SK-N-SH (cell line): ENCODE results near the gene CTNNA3. TPM values are rescaled to one million over a fixed set of nuclear protein-coding genes. Genes with fewer than 3 reads are reported as not detected.

Experiments
- CTCF ChIA-PET: fragments of 300-600, 350-600 bp; formaldehyde crosslinking; extraction: SDS; loops from one replicate; lab custom pipeline; 2021; lab: Yijun Ruan, JAX
- POLR2A ChIA-PET: fragments of 350-600 bp; sonication (Branson Sonifier 250); formaldehyde crosslinking; extraction: SDS; loops from one replicate; lab custom pipeline; 2020; ENCODE audit warnings: antibody characterized with exemption, inconsistent platforms; lab: Yijun Ruan, JAX
- DNase-seq: peaks from one replicate; pipeline ENCODE4 v3.0.0; 2012
- H2AFZ ChIP-seq: fragments of 200-600 bp; sonication (generic); 2 replicates; pipeline ENCODE4 v1.8.1; 2016; ENCODE audit warnings: antibody characterized with exemption, mild to moderate bottlenecking, low read depth
- H3F3A ChIP-seq: fragments of 200-600 bp; sonication (generic); replicated peaks from 2 replicates; pipeline ENCODE3; 2016; ENCODE audit warnings: antibody characterized with exemption, mild to moderate bottlenecking; ENCODE audit not compliant: insufficient read depth
- H3K27ac ChIP-seq, 2 experiments: fragments of 200-500 bp in 1 of 2; fragments of 200-600 bp in 1 of 2; sonication (Bioruptor generic) in 1 of 2; sonication (generic), shearing (Covaris generic) in 1 of 2; 2 replicates each; pipeline versions ENCODE4 v1.5.1 to v1.6.1; 2014 to 2016; ENCODE audit warnings: low read depth in 2 of 2, inconsistent platforms in 1 of 2, low read length in 1 of 2, mild to moderate bottlenecking in 1 of 2, mixed read lengths in 1 of 2
- H3K27me3 ChIP-seq: fragments of 200-600 bp; sonication (generic), shearing (Covaris generic); 2 replicates; pipeline ENCODE4 v1.6.1; 2016; ENCODE audit warnings: mixed run types; ENCODE audit not compliant: insufficient read depth
- H3K36me3 ChIP-seq, 2 experiments: fragments of 200-500 bp in 1 of 2; fragments of 200-600 bp in 1 of 2; sonication (Bioruptor generic) in 1 of 2; sonication (generic) in 1 of 2; replicated peaks in 1 of 2; 2 replicates each; pipeline versions ENCODE3 to v1.5.1; 2014 to 2016; ENCODE audit warnings: low read length in 1 of 2, mild to moderate bottlenecking in 1 of 2; ENCODE audit not compliant: insufficient read depth in 2 of 2, control insufficient read depth in 1 of 2
- H3K4me1 ChIP-seq, 2 experiments: fragments of 200-500 bp in 1 of 2; fragments of 200-600 bp in 1 of 2; sonication (Bioruptor generic) in 1 of 2; sonication (generic), shearing (Covaris generic) in 1 of 2; 2 replicates each; pipeline versions ENCODE4 v1.5.1 to v1.6.1; 2014 to 2016; ENCODE audit warnings: low read depth in 1 of 2, low read length in 1 of 2, mixed run types in 1 of 2; ENCODE audit not compliant: insufficient read depth in 2 of 2, control insufficient read depth in 1 of 2
- H3K4me2 ChIP-seq: fragments of 200-600 bp; sonication (generic), shearing (Covaris generic); 2 replicates; pipeline ENCODE4 v1.6.1; 2017; ENCODE audit warnings: mixed run types
- H3K4me3 ChIP-seq, 2 experiments: fragments of 200-500 bp in 1 of 2; fragments of 200-600 bp in 1 of 2; sonication (Bioruptor generic) in 1 of 2; sonication (generic), shearing (Covaris generic) in 1 of 2; 2 replicates each; pipeline versions ENCODE4 v1.5.1 to v1.8.1; 2014 to 2016; ENCODE audit warnings: low read depth in 2 of 2, inconsistent platforms in 1 of 2, low read length in 1 of 2, mild to moderate bottlenecking in 1 of 2, mixed read lengths in 1 of 2, moderate library complexity in 1 of 2
- H3K79me2 ChIP-seq: fragments of 200-600 bp; sonication (generic); 2 replicates; pipeline ENCODE4 v1.8.1; 2017; ENCODE audit warnings: mild to moderate bottlenecking; ENCODE audit not compliant: insufficient read depth
- H3K9ac ChIP-seq: fragments of 200-600 bp; sonication (generic); 2 replicates; pipeline ENCODE4 v1.6.1; 2017; ENCODE audit warnings: mixed run types
- H3K9me2 ChIP-seq: fragments of 200-600 bp; sonication (generic); 2 replicates; pipeline ENCODE4 v1.6.1; 2017; ENCODE audit warnings: mixed run types
- H3K9me3 ChIP-seq: fragments of 200-600 bp; sonication (generic); 2 replicates; pipeline ENCODE4 v1.6.1; 2017; ENCODE audit warnings: mixed run types, mild to moderate bottlenecking, moderate library complexity
- H4K20me1 ChIP-seq: fragments of 200-600 bp; sonication (generic); 2 replicates; pipeline ENCODE4 v1.6.1; 2017; ENCODE audit warnings: mild to moderate bottlenecking, mixed run types; ENCODE audit not compliant: insufficient read depth
- CHD2 ChIP-seq: fragments of 150-350 bp; IDR thresholded peaks from 2 replicates; pipeline ENCODE4 v1.6.1; 2018; ENCODE audit warnings: low read length; ENCODE audit not compliant: partially characterized antibody
- CTCF ChIP-seq: fragments of 200-600 bp; sonication (generic); IDR thresholded peaks from 2 replicates; pipeline ENCODE4 v1.6.1; 2017; ENCODE audit warnings: antibody characterized with exemption, mild to moderate bottlenecking, moderate library complexity
- ELF1 ChIP-seq: IDR thresholded peaks from 2 replicates; pipeline ENCODE4 v1.4.0; 2012
- EP300 ChIP-seq, 2 experiments: IDR thresholded peaks; 2 replicates each; pipeline versions ENCODE4 v1.4.0 to v1.6.1; 2012; ENCODE audit warnings: borderline replicate concordance in 1 of 2, low read depth in 1 of 2, low read length in 1 of 2
- FOSL2 ChIP-seq: IDR thresholded peaks from 2 replicates; pipeline ENCODE4 v1.4.0; 2012; ENCODE audit warnings: low read depth, mild to moderate bottlenecking, moderate library complexity, borderline replicate concordance
- FOXJ3 ChIP-seq: sonication (generic); formaldehyde crosslinking; IDR thresholded peaks from 2 replicates; pipeline ENCODE4 v1.5.1; 2020; ENCODE audit warnings: mild to moderate bottlenecking, missing genetic modification reagents
- FOXM1 ChIP-seq: IDR thresholded peaks from 2 replicates; pipeline ENCODE4 v1.4.0; 2012; ENCODE audit warnings: low read depth, mild to moderate bottlenecking
- GATA2 ChIP-seq: sonication (generic); formaldehyde crosslinking; IDR thresholded peaks from 2 replicates; pipeline ENCODE4 v1.5.0; 2020; ENCODE audit warnings: mild to moderate bottlenecking, missing genetic modification reagents
- JUND ChIP-seq: IDR thresholded peaks from 2 replicates; pipeline ENCODE4 v1.4.0; 2012
- MAX ChIP-seq: IDR thresholded peaks from 2 replicates; pipeline ENCODE4 v1.4.0; 2012; ENCODE audit warnings: low read depth
- MXI1 ChIP-seq: IDR thresholded peaks from 2 replicates; pipeline ENCODE4 v1.6.1; 2012; ENCODE audit warnings: mild to moderate bottlenecking, low read depth, low read length, improper control_type of control experiment
- NFIC ChIP-seq: IDR thresholded peaks from 2 replicates; pipeline ENCODE4 v1.4.0; 2012; ENCODE audit warnings: borderline replicate concordance
- POLR2AphosphoS5 ChIP-seq: IDR thresholded peaks from 2 replicates; pipeline ENCODE4 v1.6.1; 2012; ENCODE audit warnings: low read depth, low read length
- RAD21 ChIP-seq: IDR thresholded peaks from 2 replicates; pipeline ENCODE4 v1.6.1; 2012; ENCODE audit warnings: mild to moderate bottlenecking, low read length
- RFX5 ChIP-seq: IDR thresholded peaks from 2 replicates; pipeline ENCODE4 v1.6.1; 2012; ENCODE audit warnings: mild to moderate bottlenecking, improper control_type of control experiment, low read length
- SIN3A ChIP-seq: IDR thresholded peaks from 2 replicates; pipeline ENCODE4 v1.6.1; 2012; ENCODE audit warnings: low read depth, mild to moderate bottlenecking, low read length, moderate library complexity, borderline replicate concordance
- SMC3 ChIP-seq: IDR thresholded peaks from 2 replicates; pipeline ENCODE4 v1.6.1; 2012; ENCODE audit warnings: low read depth, low read length, improper control_type of control experiment
- TAF1 ChIP-seq: IDR thresholded peaks from 2 replicates; pipeline ENCODE4 v1.6.1; 2012; ENCODE audit warnings: low read depth, mild to moderate bottlenecking, low read length, moderate library complexity, borderline replicate concordance
- TEAD4 ChIP-seq: IDR thresholded peaks from 2 replicates; pipeline ENCODE4 v1.4.0; 2012; ENCODE audit warnings: mild to moderate bottlenecking, borderline replicate concordance; ENCODE audit not compliant: insufficient read depth
- WGBS: methylation state at CpG from one replicate; pipeline ENCODE4 v1.1.6; 2017; ENCODE audit warnings: low lambda C conversion rate; 5-methylcytosine and 5-hydroxymethylcytosine counted together
- polyA plus RNA-seq, 3 experiments: library from polyadenylated mRNA; depleted of rRNA; stranded (reverse); fragments of >200 nt; gene quantifications; 2 replicates each; pipeline ENCODE4 v1.2.3, GENCODE V29; 2012
- TF ChIP-seq, protein P1 (sequence below): IDR thresholded peaks from 2 replicates; pipeline ENCODE4 v1.6.1; 2012; ENCODE audit warnings: mild to moderate bottlenecking, low read depth, low read length, moderate library complexity
- TF ChIP-seq, protein P2 (sequence below): IDR thresholded peaks from 2 replicates; pipeline ENCODE4 v1.4.0; 2012; ENCODE audit warnings: low read depth, borderline replicate concordance

The CTNNA3 gene
- polyA plus RNA-seq, 1 of the 3 experiments (the other 2 are of a cell fraction) = not detected

- Histone ChIP-seq H4K20me1 (no peaks in the 10 kb centered on the region), H2AFZ (no peak overlapping the region), H3F3A (no peaks in the 10 kb centered on the region), H3K27ac (no peak overlapping the region), H3K27me3 (no peaks in the 10 kb centered on the region), H3K4me2 (no peak overlapping the region), H3K9ac (no peak overlapping the region), H3K36me3 (no peaks in the 10 kb centered on the region), H3K4me3 (no peak overlapping the region), H3K79me2 (no peaks in the 10 kb centered on the region), H3K9me2 (no peaks in the 10 kb centered on the region), H3K4me1 (no peaks in the 10 kb centered on the region), H3K9me3 (no peaks in the 10 kb centered on the region)
- TF ChIP-seq CTCF (no peak), CHD2 (no peak), EP300 (IDR thresholded peaks at IDR 0.05; ENCODE audit: borderline replicate concordance in 1 of 2, low read depth in 1 of 2, low read length in 1 of 2) (no peak), NFIC (no peak), MXI1 (no peak), FOXJ3 (CRISPR knock-in tag) (no peak), RFX5 (no peak), ELF1 (no peak), POLR2AphosphoS5 (no peak), JUND (no peak)
- TF ChIP-seq, protein P1, sequence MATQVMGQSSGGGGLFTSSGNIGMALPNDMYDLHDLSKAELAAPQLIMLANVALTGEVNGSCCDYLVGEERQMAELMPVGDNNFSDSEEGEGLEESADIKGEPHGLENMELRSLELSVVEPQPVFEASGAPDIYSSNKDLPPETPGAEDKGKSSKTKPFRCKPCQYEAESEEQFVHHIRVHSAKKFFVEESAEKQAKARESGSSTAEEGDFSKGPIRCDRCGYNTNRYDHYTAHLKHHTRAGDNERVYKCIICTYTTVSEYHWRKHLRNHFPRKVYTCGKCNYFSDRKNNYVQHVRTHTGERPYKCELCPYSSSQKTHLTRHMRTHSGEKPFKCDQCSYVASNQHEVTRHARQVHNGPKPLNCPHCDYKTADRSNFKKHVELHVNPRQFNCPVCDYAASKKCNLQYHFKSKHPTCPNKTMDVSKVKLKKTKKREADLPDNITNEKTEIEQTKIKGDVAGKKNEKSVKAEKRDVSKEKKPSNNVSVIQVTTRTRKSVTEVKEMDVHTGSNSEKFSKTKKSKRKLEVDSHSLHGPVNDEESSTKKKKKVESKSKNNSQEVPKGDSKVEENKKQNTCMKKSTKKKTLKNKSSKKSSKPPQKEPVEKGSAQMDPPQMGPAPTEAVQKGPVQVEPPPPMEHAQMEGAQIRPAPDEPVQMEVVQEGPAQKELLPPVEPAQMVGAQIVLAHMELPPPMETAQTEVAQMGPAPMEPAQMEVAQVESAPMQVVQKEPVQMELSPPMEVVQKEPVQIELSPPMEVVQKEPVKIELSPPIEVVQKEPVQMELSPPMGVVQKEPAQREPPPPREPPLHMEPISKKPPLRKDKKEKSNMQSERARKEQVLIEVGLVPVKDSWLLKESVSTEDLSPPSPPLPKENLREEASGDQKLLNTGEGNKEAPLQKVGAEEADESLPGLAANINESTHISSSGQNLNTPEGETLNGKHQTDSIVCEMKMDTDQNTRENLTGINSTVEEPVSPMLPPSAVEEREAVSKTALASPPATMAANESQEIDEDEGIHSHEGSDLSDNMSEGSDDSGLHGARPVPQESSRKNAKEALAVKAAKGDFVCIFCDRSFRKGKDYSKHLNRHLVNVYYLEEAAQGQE = no peak
- TF ChIP-seq, protein P2, sequence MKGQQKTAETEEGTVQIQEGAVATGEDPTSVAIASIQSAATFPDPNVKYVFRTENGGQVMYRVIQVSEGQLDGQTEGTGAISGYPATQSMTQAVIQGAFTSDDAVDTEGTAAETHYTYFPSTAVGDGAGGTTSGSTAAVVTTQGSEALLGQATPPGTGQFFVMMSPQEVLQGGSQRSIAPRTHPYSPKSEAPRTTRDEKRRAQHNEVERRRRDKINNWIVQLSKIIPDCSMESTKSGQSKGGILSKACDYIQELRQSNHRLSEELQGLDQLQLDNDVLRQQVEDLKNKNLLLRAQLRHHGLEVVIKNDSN = no peak
- WGBS = 0% methylated on average over 2 of the region's 2 CpGs
- DNase-seq = no peak
- POLR2A ChIA-PET = no interaction called here
- CTCF ChIA-PET = interaction anchor here (2.1 kb wide), 1 partner anchor 14 kb away, joined by 7 read pairs; no protein-coding TSS in a partner anchor
Observed at GRCh38 chr10:67319976-67320375, 376.0 kb downstream of the CTNNA3 start.

DNA sequence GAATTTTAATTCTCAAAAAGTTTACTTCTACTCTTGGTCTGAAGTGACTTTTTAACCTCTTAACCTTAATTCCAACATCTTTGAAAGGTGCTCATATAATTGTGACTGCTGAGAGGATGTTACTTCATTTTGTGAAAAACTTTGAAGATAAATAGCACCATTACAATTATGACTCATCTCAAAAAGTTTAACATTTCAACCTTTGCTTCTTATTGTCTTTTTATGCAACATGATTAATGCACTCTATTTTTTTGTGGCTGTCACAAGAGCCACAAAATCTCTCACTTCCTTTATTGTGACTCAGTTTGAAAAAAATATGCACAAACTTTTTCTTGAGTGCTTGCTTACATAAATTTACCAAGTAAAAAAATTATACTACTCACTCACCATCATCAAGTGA is 387.1 kb downstream of the CTNNA3 start:
- Histone ChIP-seq H3F3A (no peaks in the 10 kb centered on the region), H3K27me3 (no peaks in the 10 kb centered on the region), H3K27ac (no peak overlapping the region), H3K9ac (no peak overlapping the region), H3K4me1 (no peaks in the 10 kb centered on the region), H3K79me2 (no peaks in the 10 kb centered on the region), H3K4me2 (no peak overlapping the region), H2AFZ (no peak overlapping the region), H3K9me3 (no peaks in the 10 kb centered on the region), H4K20me1 (no peaks in the 10 kb centered on the region), H3K4me3 (no peak overlapping the region), H3K9me2 (no peaks in the 10 kb centered on the region), H3K36me3 (no peaks in the 10 kb centered on the region)
- no peak for DNase-seq
- ChIA-PET CTCF (no interaction called here), POLR2A (no interaction called here)
- no peak for TF ChIP-seq RAD21
- no peak for TF ChIP-seq JUND
- no peak for TF ChIP-seq MAX
- TF ChIP-seq CHD2 = no peak
- TF ChIP-seq FOXM1 = no peak
- no peak for TF ChIP-seq SMC3
- TF ChIP-seq TEAD4 = no peak
- no peak for TF ChIP-seq TAF1
- TF ChIP-seq SIN3A = no peak
- TF ChIP-seq ELF1 = no peak
- TF ChIP-seq NFIC = no peak
- TF ChIP-seq, protein P2 = no peak
- no peak for TF ChIP-seq RFX5
- TF ChIP-seq GATA2 (CRISPR knock-in tag) = no peak
- no peak for TF ChIP-seq POLR2AphosphoS5
- no peak for TF ChIP-seq FOSL2
